PC-9 (cell line): ENCODE measurements around the gene MATK. TPM values are rescaled to one million over a fixed set of nuclear protein-coding genes. Genes with fewer than 3 reads are reported as not detected.

Experiments
- BruUV-seq: library from RNA; stranded (reverse); fragments of 400-500 nt; replicated peaks from 2 replicates; lab custom pipeline; 2021; lab: Mats Ljungman, UMichigan
- CTCF ChIA-PET: fragments of 300-600 bp; sonication (Branson Sonifier 250); formaldehyde crosslinking; loops from one replicate; lab custom pipeline; 2022; ENCODE audit warnings: antibody characterized with exemption; lab: Charles Lee
- POLR2A ChIA-PET: fragments of 300-600 bp; sonication (Branson Sonifier 250); formaldehyde crosslinking; loops from one replicate; lab custom pipeline; 2022; ENCODE audit warnings: antibody characterized with exemption; ENCODE audit not compliant: unreplicated experiment; lab: Charles Lee
- DNase-seq, 2 experiments: peaks; one replicate each; pipeline versions ENCODE4 v3.0.0 to v3.0.0-alpha.2; 2015 to 2022; ENCODE audit warnings: mixed read lengths in 1 of 2
- H2AFZ ChIP-seq: fragments of 200-600 bp; sonication (generic); 2 replicates; pipeline ENCODE4 v1.8.1; 2017; ENCODE audit warnings: antibody characterized with exemption
- H3F3A ChIP-seq: fragments of 200-600 bp; sonication (generic); 2 replicates; pipeline ENCODE4 v1.8.1; 2017; ENCODE audit warnings: antibody characterized with exemption, mild to moderate bottlenecking, low read depth; ENCODE audit not compliant: insufficient read depth
- H3K27ac ChIP-seq: fragments of 200-600 bp; sonication (generic); 2 replicates; pipeline ENCODE4 v1.6.1; 2016; ENCODE audit warnings: mixed run types
- H3K27me3 ChIP-seq: fragments of 200-600 bp; sonication (generic); 2 replicates; pipeline ENCODE4 v1.6.1; 2016; ENCODE audit warnings: low read depth, mixed run types; ENCODE audit not compliant: insufficient read depth
- H3K36me3 ChIP-seq: fragments of 200-600 bp; sonication (generic); 2 replicates; pipeline ENCODE4 v1.6.1; 2016; ENCODE audit warnings: low read depth, mixed run types
- H3K4me1 ChIP-seq: fragments of 200-600 bp; sonication (generic); replicated peaks from 2 replicates; pipeline ENCODE4 v1.6.1; 2016; ENCODE audit warnings: mixed run types; ENCODE audit not compliant: insufficient read depth
- H3K4me2 ChIP-seq: fragments of 200-600 bp; sonication (generic); 2 replicates; pipeline ENCODE4 v1.6.1; 2017; ENCODE audit warnings: mixed run types
- H3K4me3 ChIP-seq: fragments of 200-600 bp; sonication (generic); 2 replicates; pipeline ENCODE4 v1.6.1; 2016; ENCODE audit warnings: mixed run types
- H3K79me2 ChIP-seq: fragments of 200-600 bp; sonication (generic); 2 replicates; pipeline ENCODE4 v1.6.1; 2017; ENCODE audit warnings: low read depth, mixed run types
- H3K9me2 ChIP-seq: fragments of 200-600 bp; sonication (generic); 2 replicates; pipeline ENCODE4 v1.8.1; 2017; ENCODE audit warnings: mild to moderate bottlenecking; ENCODE audit not compliant: insufficient read depth
- H3K9me3 ChIP-seq: fragments of 200-600 bp; sonication (generic); 2 replicates; pipeline ENCODE4 v1.8.1; 2016; ENCODE audit warnings: low read depth; ENCODE audit not compliant: insufficient read depth
- H4K20me1 ChIP-seq: fragments of 200-600 bp; sonication (generic); 2 replicates; pipeline ENCODE4 v1.8.1; 2017; ENCODE audit not compliant: insufficient read depth
- CTCF ChIP-seq: fragments of 200-600 bp; sonication (generic); conservative IDR thresholded peaks from 2 replicates; pipeline ENCODE4 v1.6.1; 2017; ENCODE audit warnings: mixed run types, antibody characterized with exemption, mild to moderate bottlenecking, moderate library complexity
- EZH2 ChIP-seq: fragments of 200-600 bp; sonication (generic); IDR thresholded peaks from 2 replicates; pipeline ENCODE4 v1.8.0; 2017; ENCODE audit warnings: antibody characterized with exemption, low read depth
- intact Hi-C: fragments of 100-400 bp; cut with micrococcal nuclease; formaldehyde crosslinking; loops from one replicate; pipeline ENCODE4 v1.10.0; 2022; ENCODE audit not compliant: unreplicated experiment
- total RNA-seq: library from RNA; stranded (reverse); gene quantifications from 2 replicates; pipeline ENCODE4 v1.2.3, GENCODE V29; 2021

Gene MATK
- total RNA-seq, 1 experiment from 2014 or later, result not detected

GRCh38 chr19:3821857-3822364 lies 35.7 kb upstream of the MATK start:
- no peaks in the 10 kb centered on the region for H3K79me2 ChIP-seq
- H4K20me1 ChIP-seq, result no peaks in the 10 kb centered on the region
- no TSS peak for BruUV-seq
- no peak overlapping the region for H2AFZ ChIP-seq
- no peaks in the 10 kb centered on the region for H3K9me2 ChIP-seq
- H3K27ac ChIP-seq, result no peak overlapping the region
- ChIA-PET CTCF (interaction anchor here (0.6 kb wide), 3 partner anchors 104 to 921 kb away, joined by 3 to 7 read pairs (median 4); no protein-coding TSS in a partner anchor), POLR2A (interaction anchor here (0.7 kb wide), 1 partner anchor 39 kb away, joined by 4 read pairs; no protein-coding TSS in a partner anchor)
- H3K9me3 ChIP-seq, result no peaks in the 10 kb centered on the region
- no peak overlapping the region for H3K4me2 ChIP-seq
- peaks cover 29% of the 10 kb centered on the region; the same call in 1 of the 2 replicates for H3K27me3 ChIP-seq
- peak in 1 of 2 experiments; percentile 56 for DNase-seq
- intact Hi-C loops, result no loop called here
- TF ChIP-seq CTCF (peak; percentile 92), EZH2 (no peak)
- no peaks in the 10 kb centered on the region for H3F3A ChIP-seq
- no peaks in the 10 kb centered on the region for H3K36me3 ChIP-seq
- no peaks in the 10 kb centered on the region for H3K4me1 ChIP-seq
- H3K4me3 ChIP-seq, result no peak overlapping the region

- intact Hi-C loops, result no loop called here
- ChIA-PET POLR2A (no interaction called here), CTCF (no interaction called here)
- DNase-seq, result no peak
- H2AFZ ChIP-seq, result no peak overlapping the region
- no peak overlapping the region for H3K27ac ChIP-seq
- H3K9me2 ChIP-seq, result no peaks in the 10 kb centered on the region
- H3K4me3 ChIP-seq, result no peak overlapping the region
- no peaks in the 10 kb centered on the region for H3K36me3 ChIP-seq
- no peaks in the 10 kb centered on the region for H3K4me1 ChIP-seq
- H4K20me1 ChIP-seq, result no peaks in the 10 kb centered on the region
- no TSS peak for BruUV-seq
- TF ChIP-seq CTCF (no peak), EZH2 (no peak)
- peaks cover 29% of the 10 kb centered on the region; the same call in 1 of the 2 replicates for H3K27me3 ChIP-seq
- H3K4me2 ChIP-seq, result no peak overlapping the region
- no peaks in the 10 kb centered on the region for H3K9me3 ChIP-seq
- no peaks in the 10 kb centered on the region for H3K79me2 ChIP-seq
- H3F3A ChIP-seq, result no peaks in the 10 kb centered on the region
These were observed 35.0 kb upstream of the MATK start for GRCh38 chr19:3821156-3821555.

GRCh38 chr19:3819989-3820388 lies 33.8 kb upstream of the MATK start:
- no TSS peak for BruUV-seq
- no peak for TF ChIP-seq EZH2
- no peak for TF ChIP-seq CTCF

More at GRCh38 chr19:3819989-3820388, 33.8 kb upstream of the MATK start:
- no peaks in the 10 kb centered on the region for H3K79me2 ChIP-seq
- intact Hi-C loops, result no loop called here
- H3K36me3 ChIP-seq, result no peaks in the 10 kb centered on the region
- peaks cover 29% of the 10 kb centered on the region; the same call in 1 of the 2 replicates for H3K27me3 ChIP-seq
- CTCF ChIA-PET, result no interaction called here
- no peaks in the 10 kb centered on the region for H3K4me1 ChIP-seq
- H3K9me2 ChIP-seq, result no peaks in the 10 kb centered on the region
- H3K4me2 ChIP-seq, result no peak overlapping the region
- no peaks in the 10 kb centered on the region for H3F3A ChIP-seq
- no peak for DNase-seq
- no peak overlapping the region for H3K27ac ChIP-seq
- POLR2A ChIA-PET, result no interaction called here
- no peak overlapping the region for H2AFZ ChIP-seq
- H3K9me3 ChIP-seq, result no peaks in the 10 kb centered on the region
- no peaks in the 10 kb centered on the region for H4K20me1 ChIP-seq
- H3K4me3 ChIP-seq, result no peak overlapping the region
